GM23248 (cell line): ENCODE results near the gene CRACR2A. TPM values are rescaled to one million over a fixed set of nuclear protein-coding genes. Genes with fewer than 3 reads are reported as not detected.

Source experiments
- DNase-seq: peaks from one replicate; pipeline ENCODE4 v3.0.0-alpha.2; 2015
- H2AFZ ChIP-seq: fragments of 200-600 bp; sonication (generic); 2 replicates; pipeline ENCODE4 v1.6.1; 2016; ENCODE audit warnings: antibody characterized with exemption
- H3F3A ChIP-seq: fragments of 200-600 bp; sonication (generic); 2 replicates; pipeline ENCODE4 v1.6.1; 2016; ENCODE audit warnings: mild to moderate bottlenecking, antibody characterized with exemption, mixed run types; ENCODE audit not compliant: insufficient read depth
- H3K27ac ChIP-seq: fragments of 200-600 bp; sonication (generic); 2 replicates; pipeline ENCODE4 v1.5.1; 2016; ENCODE audit warnings: mild to moderate bottlenecking
- H3K27me3 ChIP-seq: fragments of 200-600 bp; sonication (generic); replicated peaks from 2 replicates; pipeline ENCODE4 v1.6.1; 2016; ENCODE audit warnings: mild to moderate bottlenecking; ENCODE audit not compliant: insufficient read depth
- H3K36me3 ChIP-seq: fragments of 200-600 bp; sonication (generic); 2 replicates; pipeline ENCODE4 v1.6.1; 2016; ENCODE audit warnings: low read depth, mild to moderate bottlenecking
- H3K4me1 ChIP-seq: fragments of 200-600 bp; sonication (generic); 2 replicates; pipeline ENCODE4 v1.6.1; 2016; ENCODE audit warnings: mild to moderate bottlenecking; ENCODE audit not compliant: insufficient read depth
- H3K4me2 ChIP-seq: fragments of 200-600 bp; sonication (generic); one replicate; pipeline ENCODE4 v1.6.1; 2016; ENCODE audit warnings: mild to moderate bottlenecking; ENCODE audit not compliant: unreplicated experiment
- H3K4me3 ChIP-seq: fragments of 200-600 bp; sonication (generic); 2 replicates; pipeline ENCODE4 v1.5.1; 2016; ENCODE audit warnings: mild to moderate bottlenecking
- H3K79me2 ChIP-seq: fragments of 200-600 bp; sonication (generic); 2 replicates; pipeline ENCODE4 v1.6.1; 2016; ENCODE audit warnings: mild to moderate bottlenecking; ENCODE audit not compliant: insufficient read depth
- H3K9ac ChIP-seq: fragments of 200-600 bp; sonication (generic); 2 replicates; pipeline ENCODE4 v1.6.1; 2016; ENCODE audit warnings: mild to moderate bottlenecking
- H3K9me2 ChIP-seq: fragments of 200-600 bp; sonication (generic); 2 replicates; pipeline ENCODE4 v1.6.1; 2016; ENCODE audit warnings: mixed run types, mild to moderate bottlenecking, moderate library complexity; ENCODE audit not compliant: insufficient read depth
- H3K9me3 ChIP-seq: fragments of 200-600 bp; sonication (generic); one replicate; pipeline ENCODE4 v1.6.1; 2017; ENCODE audit warnings: low read depth
- H4K20me1 ChIP-seq: fragments of 200-600 bp; sonication (generic); 2 replicates; pipeline ENCODE4 v1.6.0; 2016; ENCODE audit not compliant: insufficient read depth
- EZH2 ChIP-seq: fragments of 200-600 bp; sonication (generic); IDR thresholded peaks from 2 replicates; pipeline ENCODE4 v1.6.1; 2018; ENCODE audit warnings: antibody characterized with exemption, mild to moderate bottlenecking; ENCODE audit not compliant: insufficient read depth, poor library complexity, severe bottlenecking
- EZH2phosphoT487 ChIP-seq: fragments of 200-600 bp; sonication (generic); IDR thresholded peaks from 2 replicates; pipeline ENCODE4 v1.6.1; 2018; ENCODE audit warnings: antibody characterized with exemption, moderate library complexity, mild to moderate bottlenecking, low read depth; ENCODE audit not compliant: insufficient read depth
- WGBS, 2 experiments: methylation state at CpG; one replicate each; pipeline ENCODE4 v1.1.6; 2015 to 2017; ENCODE audit warnings: low lambda C conversion rate in 2 of 2, low coverage in 1 of 2; ENCODE audit errors: missing lambda C conversion rate in 2 of 2; 5-methylcytosine and 5-hydroxymethylcytosine counted together
- in situ Hi-C: fragments of 300-500 bp; cut with MboI; formaldehyde crosslinking; loops from 2 replicates; pipeline ENCODE4 v1.15.0; 2020
- polyA plus RNA-seq: library from polyadenylated mRNA; unstranded; fragments of >200 nt; fragmentation: Nextera tagmentation; extraction: Ambion mirVana; gene quantifications from 2 replicates; pipeline ENCODE4 v1.2.1, GENCODE V29; 2016
- total RNA-seq: library from RNA; depleted of rRNA; stranded (reverse); fragments of >200 nt; shearing (Covaris generic); gene quantifications from 2 replicates; pipeline ENCODE4 v1.2.3, GENCODE V29; 2014

Gene CRACR2A
- total and polyA plus RNA-seq, 2 experiments from 2014 or later = 1.9 to 2.5 TPM

DNA sequence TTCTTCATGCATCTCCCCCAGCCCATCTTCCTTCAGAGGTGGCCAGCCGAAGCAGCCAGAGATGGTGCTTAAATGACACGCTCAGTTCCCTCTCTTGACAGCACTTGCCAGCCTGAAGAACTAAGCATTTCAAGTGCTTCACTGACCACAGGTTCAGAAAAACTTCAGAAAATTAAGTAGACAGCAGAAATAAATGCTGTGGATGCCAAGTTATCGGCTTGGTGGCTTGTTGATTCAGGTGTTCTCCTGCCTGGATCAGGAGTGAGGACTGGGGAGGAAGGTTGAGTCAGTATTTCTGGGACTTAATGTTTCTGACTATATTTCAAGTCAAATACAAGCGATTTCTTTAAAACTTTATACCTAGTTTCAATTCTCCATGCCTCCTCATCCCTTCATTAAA, 58.2 kb downstream of the CRACR2A start:
- H4K20me1 ChIP-seq = no peaks in the 10 kb centered on the region
- TF ChIP-seq EZH2 (no peak), EZH2phosphoT487 (no peak)
- H3K9ac ChIP-seq = no peak overlapping the region
- H3K9me3 ChIP-seq = no peaks in the 10 kb centered on the region
- in situ Hi-C loops = no loop called here
- H3K79me2 ChIP-seq = no peaks in the 10 kb centered on the region
- DNase-seq = no peak
- H2AFZ ChIP-seq = no peak overlapping the region
- H3K4me1 ChIP-seq = peaks cover 18% of the 10 kb centered on the region
- H3K4me2 ChIP-seq = no peak overlapping the region
- H3K27me3 ChIP-seq = 0 out of 2 replicates have a peak, but pooled peaks cover 4% of the 10 kb centered on the region
- WGBS, 2 experiments = 97 to 98% methylated on average over 4 of the region's 4 CpGs
- no peak overlapping the region for H3K27ac ChIP-seq
- peaks cover 20% of the 10 kb centered on the region for H3F3A ChIP-seq
- H3K9me2 ChIP-seq = no peaks in the 10 kb centered on the region
- H3K36me3 ChIP-seq = no peaks in the 10 kb centered on the region
- no peak overlapping the region for H3K4me3 ChIP-seq

DNA sequence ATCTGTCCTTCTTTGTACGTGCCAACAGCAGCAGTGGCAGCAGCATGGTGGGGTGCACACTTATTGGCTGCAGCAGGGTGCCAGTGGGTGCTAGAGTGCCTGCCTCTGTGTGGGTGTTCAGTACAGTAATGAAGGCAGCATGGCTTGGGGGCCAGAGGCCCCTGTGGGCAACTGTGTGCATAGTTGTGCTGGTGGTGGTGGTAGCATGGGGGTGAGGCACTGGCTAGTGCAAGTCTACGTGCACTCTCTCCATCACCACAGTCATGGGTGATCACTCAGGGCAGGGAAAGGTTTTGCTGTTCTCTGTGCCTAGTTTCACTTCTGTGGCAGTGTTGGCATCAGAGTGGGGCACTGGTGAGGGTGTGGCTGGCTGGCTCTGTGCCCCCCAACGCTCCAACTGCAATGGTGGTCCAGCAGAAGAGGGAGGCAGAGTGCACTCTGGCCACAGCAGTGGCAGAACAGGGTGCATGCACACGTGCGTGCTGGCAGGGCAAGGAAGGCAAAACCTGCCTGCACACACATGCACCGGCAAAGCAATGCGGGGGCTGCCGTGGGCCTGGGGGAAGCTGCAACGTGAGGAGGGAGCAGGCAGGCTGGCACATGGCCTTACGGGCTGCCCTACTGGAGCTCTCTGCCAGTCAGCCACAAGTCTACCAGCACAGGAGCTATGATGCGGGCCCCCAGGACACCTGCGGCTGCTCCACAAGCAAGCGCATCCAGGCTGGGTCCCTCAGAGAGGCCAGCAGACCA, 60.1 kb downstream of the CRACR2A start:
- no peak overlapping the region for H3K27ac ChIP-seq

DNA sequence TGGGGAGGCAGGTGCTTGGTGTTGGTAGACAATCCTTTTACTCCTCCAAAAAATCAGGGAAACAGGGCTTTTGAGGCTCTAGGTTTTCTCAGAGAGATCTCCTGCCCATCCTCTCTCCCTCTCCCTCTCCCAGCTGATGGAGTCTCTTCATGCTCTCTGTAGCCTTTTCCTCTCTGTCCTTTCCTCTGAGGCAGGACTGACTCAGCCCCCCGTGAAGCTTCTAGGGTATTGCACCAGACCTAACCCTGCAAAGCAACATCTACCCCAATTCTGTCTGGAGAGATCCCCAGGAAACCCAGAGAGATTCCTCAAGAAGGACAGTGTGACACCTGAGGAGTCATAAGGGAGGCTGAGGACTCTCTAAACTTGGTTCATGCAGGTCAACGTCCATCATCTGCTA, 66.4 kb downstream of the CRACR2A start:
- H3K4me1 ChIP-seq = no peaks in the 10 kb centered on the region
- no peak overlapping the region for H3K4me2 ChIP-seq
- H4K20me1 ChIP-seq = no peaks in the 10 kb centered on the region
- no peak overlapping the region for H2AFZ ChIP-seq
- no peak overlapping the region for H3K27ac ChIP-seq
- no peak overlapping the region for H3K9ac ChIP-seq
- no peaks in the 10 kb centered on the region for H3F3A ChIP-seq
- in situ Hi-C loops = no loop called here
- no peaks in the 10 kb centered on the region for H3K79me2 ChIP-seq
- 86 to 89% methylated on average over 2 of the region's 2 CpGs for WGBS, 2 experiments
- 0 out of 2 replicates have a peak, but pooled peaks cover 4% of the 10 kb centered on the region for H3K27me3 ChIP-seq
- no peaks in the 10 kb centered on the region for H3K9me2 ChIP-seq
- DNase-seq = no peak
- H3K36me3 ChIP-seq = no peaks in the 10 kb centered on the region
- no peaks in the 10 kb centered on the region for H3K9me3 ChIP-seq
- TF ChIP-seq EZH2phosphoT487 (no peak), EZH2 (no peak)
- H3K4me3 ChIP-seq = no peak overlapping the region

More for the DNA sequence above, 60.1 kb downstream of the CRACR2A start:
- Histone ChIP-seq H3F3A (peaks cover 5% of the 10 kb centered on the region), H3K9ac (no peak overlapping the region), H3K79me2 (no peaks in the 10 kb centered on the region), H3K4me3 (no peak overlapping the region), H3K36me3 (no peaks in the 10 kb centered on the region), H3K27me3 (0 out of 2 replicates have a peak, but pooled peaks cover 4% of the 10 kb centered on the region), H3K9me3 (no peaks in the 10 kb centered on the region), H4K20me1 (no peaks in the 10 kb centered on the region), H3K9me2 (no peaks in the 10 kb centered on the region), H3K4me1 (peaks cover 6% of the 10 kb centered on the region), H2AFZ (no peak overlapping the region), H3K4me2 (no peak overlapping the region)
- in situ Hi-C loops = no loop called here
- no peak for DNase-seq
- 91% methylated on average over 13 of the region's 13 CpGs for WGBS, 2 experiments
- TF ChIP-seq EZH2phosphoT487 (no peak), EZH2 (no peak)

DNA sequence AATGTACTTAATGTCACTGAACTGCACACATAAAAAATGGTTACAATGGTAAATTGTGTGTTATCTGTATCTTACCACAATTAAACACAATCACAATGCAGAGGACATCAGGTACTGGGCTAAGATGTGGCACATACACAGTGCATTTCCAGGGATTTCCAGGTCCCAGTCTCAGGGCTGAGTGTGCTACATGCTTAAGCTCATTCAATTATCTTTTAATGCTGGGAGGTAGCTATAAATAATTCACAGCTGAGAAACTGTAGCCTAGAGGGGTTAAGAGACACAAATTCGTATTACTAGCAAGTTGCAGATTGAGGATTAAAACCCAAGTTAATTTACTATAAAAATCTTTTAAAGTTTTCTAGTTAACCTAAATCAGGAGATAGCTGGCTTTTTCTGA, 67.1 kb downstream of the CRACR2A start:
- H3K36me3 ChIP-seq = no peaks in the 10 kb centered on the region
- WGBS, 2 experiments = 84 to 87% methylated on average over 1 of the region's 1 CpG

More for the DNA sequence above, 67.1 kb downstream of the CRACR2A start:
- Histone ChIP-seq H3K4me2 (no peak overlapping the region), H4K20me1 (no peaks in the 10 kb centered on the region), H3K9me2 (no peaks in the 10 kb centered on the region), H3K27ac (no peak overlapping the region), H3K79me2 (no peaks in the 10 kb centered on the region), H3K9me3 (no peaks in the 10 kb centered on the region), H2AFZ (no peak overlapping the region), H3F3A (no peaks in the 10 kb centered on the region), H3K9ac (no peak overlapping the region), H3K4me1 (no peaks in the 10 kb centered on the region), H3K4me3 (no peak overlapping the region), H3K27me3 (0 out of 2 replicates have a peak, but pooled peaks cover 4% of the 10 kb centered on the region)
- in situ Hi-C loops = no loop called here
- TF ChIP-seq EZH2phosphoT487 = no peak
- TF ChIP-seq EZH2 = no peak
- DNase-seq = no peak
